Endothelial cell of umbilical vein (primary cell): Measurements from ENCODE around the gene TMPRSS9. TPM values are rescaled to one million over a fixed set of nuclear protein-coding genes. Genes with fewer than 3 reads are reported as not detected.

Experiments used
- BruUV-seq: library from RNA; stranded (reverse); fragments of 400-500 nt; replicated peaks from 2 replicates; lab custom pipeline; 2021; lab: Mats Ljungman, UMichigan
- CTCF ChIA-PET: fragments of 300-600, 350-600 bp; sonication (Branson Sonifier 250); formaldehyde crosslinking; loops from one replicate; lab custom pipeline; 2021; ENCODE audit warnings: antibody characterized with exemption, inconsistent platforms; lab: Charles Lee
- POLR2A ChIA-PET: fragments of 300-600, 350-600 bp; sonication (Branson Sonifier 250); formaldehyde crosslinking; loops from one replicate; lab custom pipeline; 2021; ENCODE audit warnings: antibody characterized with exemption, inconsistent platforms; lab: Charles Lee
- DNase-seq: peaks from one replicate; pipeline ENCODE4 v3.0.0-alpha.2; 2011; ENCODE audit warnings: low read depth, low spot score
- FAIRE-seq: peaks from 2 replicates; lab custom pipeline; 2011; peaks lifted over from hg19 to GRCh38; lab: Jason Lieb, UNC
- H2AFZ ChIP-seq: 2 replicates; pipeline ENCODE4 v1.6.0; 2012; ENCODE audit warnings: low read depth, low read length, control low read depth, inconsistent platforms
- H3K27ac ChIP-seq: 2 replicates; pipeline ENCODE4 v1.5.1; 2011; ENCODE audit warnings: low read depth, mild to moderate bottlenecking, control low read depth, low read length, moderate library complexity; ENCODE audit not compliant: insufficient read depth
- H3K27me3 ChIP-seq, 2 experiments: 2 replicates each; pipeline versions ENCODE4 v1.6.0 to v1.6.1; 2011; ENCODE audit warnings: low read length in 2 of 2, mixed read lengths in 1 of 2; ENCODE audit not compliant: control insufficient read depth in 2 of 2, insufficient read depth in 2 of 2
- H3K36me3 ChIP-seq, 2 experiments: 2 replicates in 1 of 2; 3 replicates in 1 of 2; pipeline ENCODE4 v1.5.1; 2011; ENCODE audit warnings: low read length in 2 of 2, mild to moderate bottlenecking in 1 of 2, moderate library complexity in 1 of 2; ENCODE audit not compliant: control insufficient read depth in 2 of 2, insufficient read depth in 2 of 2; ENCODE audit errors: extremely low read depth in 1 of 2
- H3K4me1 ChIP-seq: 3 replicates; pipeline ENCODE4 v1.5.1; 2011; ENCODE audit warnings: mild to moderate bottlenecking, low read length; ENCODE audit not compliant: control insufficient read depth, insufficient read depth; ENCODE audit errors: extremely low read depth
- H3K4me2 ChIP-seq: 2 replicates; pipeline ENCODE4 v1.6.1; 2011; ENCODE audit warnings: low read length, control low read depth, mixed read lengths; ENCODE audit not compliant: insufficient read depth
- H3K4me3 ChIP-seq, 3 experiments: fragments of 200-600 bp in 1 of 3; sonication (generic), shearing (Covaris generic) in 1 of 3; replicated peaks in 1 of 3; 2 replicates each; pipeline ENCODE4 v1.5.1; 2011 to 2016; ENCODE audit warnings: control low read depth in 3 of 3, low read length in 3 of 3, mild to moderate bottlenecking in 2 of 3, inconsistent platforms in 1 of 3, low read depth in 1 of 3, moderate library complexity in 1 of 3; ENCODE audit not compliant: insufficient read depth in 1 of 3
- H3K79me2 ChIP-seq: 2 replicates; pipeline ENCODE4 v1.6.0; 2012; ENCODE audit warnings: low read length, inconsistent platforms; ENCODE audit not compliant: control insufficient read depth, insufficient read depth
- H3K9ac ChIP-seq: replicated peaks from 2 replicates; pipeline ENCODE3; 2011; ENCODE audit warnings: low read length, control low read depth; ENCODE audit not compliant: insufficient read depth; ENCODE audit errors: extremely low read depth
- H3K9me1 ChIP-seq: replicated peaks from 3 replicates; pipeline ENCODE4 v1.6.0; 2011; ENCODE audit warnings: mild to moderate bottlenecking, low read length; ENCODE audit not compliant: control insufficient read depth, insufficient read depth; ENCODE audit errors: extremely low read depth
- H3K9me3 ChIP-seq: replicated peaks from 2 replicates; pipeline ENCODE4 v1.5.1; 2012; ENCODE audit warnings: low read length, inconsistent platforms; ENCODE audit not compliant: control insufficient read depth, insufficient read depth
- H4K20me1 ChIP-seq: replicated peaks from 2 replicates; pipeline ENCODE3; 2011; ENCODE audit warnings: mild to moderate bottlenecking, low read length; ENCODE audit not compliant: control insufficient read depth, insufficient read depth; ENCODE audit errors: extremely low read depth
- CTCF ChIP-seq, 2 donors: IDR thresholded peaks; 1 replicate in 1 of 2; 2 replicates in 1 of 2; pipeline ENCODE4 v1.5.1; 2011; ENCODE audit warnings: low read length in 2 of 2, mild to moderate bottlenecking in 2 of 2, moderate library complexity in 2 of 2, control low read depth in 1 of 2, inconsistent platforms in 1 of 2, low read depth in 1 of 2; ENCODE audit not compliant: insufficient read depth in 1 of 2; ENCODE audit errors: extremely low read depth in 1 of 2
- EZH2 ChIP-seq: IDR thresholded peaks from 2 replicates; pipeline ENCODE4 v1.6.1; 2012; ENCODE audit warnings: borderline replicate concordance, low read depth, mild to moderate bottlenecking, moderate library complexity, low read length, inconsistent platforms; ENCODE audit not compliant: severe bottlenecking
- GATA2 ChIP-seq: IDR thresholded peaks from 2 replicates; pipeline ENCODE4 v1.7.0; 2011; ENCODE audit warnings: low read depth, mild to moderate bottlenecking, moderate library complexity, mixed read lengths, low read length; ENCODE audit not compliant: insufficient read length, insufficient read depth
- JUN ChIP-seq: IDR thresholded peaks from 2 replicates; pipeline ENCODE4 v1.6.1; 2011; ENCODE audit warnings: borderline replicate concordance, low read depth; ENCODE audit not compliant: insufficient read length, insufficient read depth
- MAX ChIP-seq: IDR thresholded peaks from 2 replicates; pipeline ENCODE4 v1.6.1; 2011; ENCODE audit not compliant: insufficient read depth, insufficient read length
- MYC ChIP-seq: IDR thresholded peaks from one replicate; pipeline ENCODE4 v1.6.1; 2011; ENCODE audit warnings: mild to moderate bottlenecking, low read depth, low read length
- POLR2A ChIP-seq: IDR thresholded peaks from 2 replicates; pipeline ENCODE4 v1.6.1; 2012; ENCODE audit warnings: low read depth, mild to moderate bottlenecking, control low read depth, low read length
- POLR2AphosphoS5 ChIP-seq: IDR thresholded peaks from 2 replicates; pipeline ENCODE4 v1.6.1; 2012; ENCODE audit warnings: low read depth, mild to moderate bottlenecking, control low read depth, low read length, moderate library complexity; ENCODE audit not compliant: insufficient read depth
- dilution Hi-C: fragments of 300-500 bp; cut with MboI; formaldehyde crosslinking; loops from one replicate; pipeline ENCODE4 v1.15.0; 2019; ENCODE audit warnings: low sequenced_read_pairs; ENCODE audit not compliant: extremely low pct_ligation_motif_present
- intact Hi-C: fragments of 100-400 bp; cut with micrococcal nuclease; formaldehyde crosslinking; loops from one replicate; pipeline ENCODE4 v1.10.0; 2022
- polyA plus RNA-seq, 4 experiments: library from polyadenylated mRNA; depleted of rRNA in 3 of 4; stranded (reverse) in 3 of 4; unstranded in 1 of 4; fragments of >200 nt; gene quantifications; 2 replicates each; pipeline versions ENCODE4 v1.2.1 to v1.2.3, GENCODE V29; 2011 to 2012; ENCODE audit warnings: missing spikeins in 1 of 4
- total RNA-seq: library from RNA; stranded (reverse); gene quantifications from 2 replicates; pipeline ENCODE4 v1.2.3, GENCODE V29; 2021

Gene TMPRSS9
- total and polyA plus RNA-seq, 2 donors (not counting 3 experiments of a cell fraction or from before 2014, with no cell fraction given): not detected

DNA sequence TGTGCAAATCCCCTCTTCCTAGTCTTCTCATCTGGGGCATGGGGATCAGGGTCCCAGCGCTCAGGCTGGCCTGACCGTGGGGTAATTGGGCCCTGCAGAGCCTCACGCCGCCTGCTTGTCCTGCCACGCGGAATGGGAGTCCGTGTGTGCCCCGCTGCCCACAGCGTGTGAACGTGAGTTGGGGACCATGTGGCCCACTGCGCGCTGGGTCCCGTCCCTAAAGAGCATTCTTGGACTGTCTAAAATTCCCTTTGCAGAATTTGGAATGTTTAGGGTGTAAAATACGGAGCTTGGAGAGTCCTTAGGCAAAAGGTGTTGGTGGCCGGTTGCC is 2.9 kb downstream of the TMPRSS9 start:
- TF ChIP-seq CTCF (IDR thresholded peaks at IDR 0.05; ENCODE audit: extremely low read depth in 1 of 2, insufficient read depth in 1 of 2, low read depth in 1 of 2, low read length in 2 of 2) (no peak), EZH2 (no peak), POLR2AphosphoS5 (no peak), MYC (no peak), GATA2 (no peak), JUN (no peak), POLR2A (no peak), MAX (no peak)
- H4K20me1 ChIP-seq: no peaks in the 10 kb centered on the region
- dilution Hi-C loops: no loop called here
- FAIRE-seq: no peak
- no peaks in the 10 kb centered on the region for H3K9me1 ChIP-seq
- intact Hi-C loops: no loop called here
- DNase-seq: no peak
- no peak overlapping the region for H3K4me2 ChIP-seq
- no peak overlapping the region for H2AFZ ChIP-seq
- no peak overlapping the region for H3K9ac ChIP-seq
- H3K4me1 ChIP-seq: no peaks in the 10 kb centered on the region
- H3K4me3 ChIP-seq: no peak overlapping the region
- ChIA-PET POLR2A (no interaction called here), CTCF (no interaction called here)
- BruUV-seq: no TSS peak
- H3K27me3 ChIP-seq: peaks cover 5 to 11% of the 10 kb centered on the region in 2 experiments
- H3K27ac ChIP-seq: no peak overlapping the region
- H3K36me3 ChIP-seq: no peaks in the 10 kb centered on the region
- no peaks in the 10 kb centered on the region for H3K79me2 ChIP-seq
- H3K9me3 ChIP-seq: no peaks in the 10 kb centered on the region
